Myocyte (in vitro differentiated cells): ENCODE measurements around the gene CTTN. TPM values are rescaled to one million over a fixed set of nuclear protein-coding genes. Genes with fewer than 3 reads are reported as not detected.
"Not testable (repeated sequence)": the region's sequence is repeated elsewhere in the genome, so short reads cannot be mapped to it uniquely, and the experiment has no call there.

Source experiments
- DNase-seq: peaks from one replicate; pipeline ENCODE4 v3.0.0-alpha.2; 2012; ENCODE audit warnings: low read depth
- total RNA-seq: library from RNA; depleted of rRNA; stranded (reverse); fragments of >200 nt; gene quantifications from 2 replicates; pipeline ENCODE4 v1.2.3, GENCODE V29; 2014

CTTN gene
- total RNA-seq, 1 donor from 2014 or later: 201 TPM

- no peak for DNase-seq
Observed at GRCh38 chr11:70454197-70454767, 56.0 kb downstream of the CTTN start.

GRCh38 chr11:70454811-70455210, 56.5 kb downstream of the CTTN start:
- DNase-seq: not testable (repeated sequence)

DNA sequence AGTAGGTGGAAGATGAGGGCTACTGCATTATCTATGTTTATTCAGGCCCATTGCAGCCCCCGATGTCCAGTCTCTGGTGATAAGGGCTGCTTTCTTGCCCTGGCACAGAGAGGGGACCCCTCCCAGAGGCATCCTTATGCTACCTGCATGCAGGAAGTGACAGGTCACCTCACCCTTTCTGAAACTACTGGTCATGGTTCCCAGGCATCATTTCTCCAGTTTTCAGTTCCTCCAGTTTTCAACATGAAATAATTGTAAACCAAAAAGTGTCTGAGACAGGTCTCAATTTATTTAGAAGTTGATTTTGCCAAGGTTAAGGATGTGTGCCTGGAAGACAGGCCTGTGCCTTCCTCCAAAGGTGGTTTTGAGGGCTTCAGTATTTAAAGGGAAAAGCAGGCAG, 57.0 kb downstream of the CTTN start:
- DNase-seq: no peak

GRCh38 chr11:70456921-70457532, 58.7 kb downstream of the CTTN start:
- peak; percentile 73 for DNase-seq

GRCh38 chr11:70458736-70459135, 60.4 kb downstream of the CTTN start:
- no peak for DNase-seq

- DNase-seq: no peak
Observed at GRCh38 chr11:70460111-70460510, 61.8 kb downstream of the CTTN start.

- no peak for DNase-seq
Observed at GRCh38 chr11:70460964-70461363, 62.6 kb downstream of the CTTN start.

GRCh38 chr11:70462818-70463477, 64.6 kb downstream of the CTTN start:
- DNase-seq: no peak

- DNase-seq: no peak
Observed at GRCh38 chr11:70463478-70464255, 65.3 kb downstream of the CTTN start.

- DNase-seq: peak; percentile 82
Observed at GRCh38 chr11:70464509-70465361, 66.4 kb downstream of the CTTN start.

DNA sequence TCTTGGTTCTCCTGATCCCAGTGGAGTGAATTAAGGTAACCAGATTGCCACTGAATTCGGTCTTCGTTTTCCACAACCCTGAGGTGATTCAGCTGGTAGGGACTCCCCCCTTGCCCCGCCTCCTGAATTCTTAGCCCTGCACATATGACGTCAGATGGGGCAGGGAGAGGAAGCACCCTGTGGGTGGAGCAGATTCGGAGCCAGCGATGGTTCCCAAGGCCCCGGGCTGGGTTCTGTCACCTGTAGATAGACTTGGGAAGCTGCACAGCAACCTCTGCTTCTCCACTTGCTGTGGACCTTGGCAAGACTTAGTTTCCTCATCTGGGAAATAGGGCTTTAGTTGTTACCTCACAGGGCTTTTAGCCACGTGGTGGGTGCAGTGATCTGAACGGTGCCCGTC, 67.8 kb downstream of the CTTN start:
- no peak for DNase-seq

DNA sequence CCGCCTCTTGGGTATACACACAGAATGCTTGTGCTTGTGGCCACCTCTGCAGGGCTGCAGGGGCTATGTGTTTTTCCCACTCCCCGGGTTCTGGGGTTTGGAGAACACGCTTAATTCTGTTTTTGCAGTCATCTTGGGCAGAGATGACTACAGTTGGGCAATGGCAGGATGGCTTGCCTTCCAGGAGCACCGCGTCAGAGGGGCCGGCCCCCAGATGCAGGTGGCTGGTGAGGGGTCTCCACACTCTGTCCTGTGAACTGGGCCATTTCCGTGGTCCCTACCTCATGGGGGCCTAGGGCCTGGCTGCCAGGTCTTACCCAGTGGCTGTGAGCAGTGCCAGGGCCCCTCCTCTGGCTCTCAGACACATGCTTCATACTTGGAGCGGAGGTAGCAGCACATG, 68.3 kb downstream of the CTTN start:
- DNase-seq: no peak

DNA sequence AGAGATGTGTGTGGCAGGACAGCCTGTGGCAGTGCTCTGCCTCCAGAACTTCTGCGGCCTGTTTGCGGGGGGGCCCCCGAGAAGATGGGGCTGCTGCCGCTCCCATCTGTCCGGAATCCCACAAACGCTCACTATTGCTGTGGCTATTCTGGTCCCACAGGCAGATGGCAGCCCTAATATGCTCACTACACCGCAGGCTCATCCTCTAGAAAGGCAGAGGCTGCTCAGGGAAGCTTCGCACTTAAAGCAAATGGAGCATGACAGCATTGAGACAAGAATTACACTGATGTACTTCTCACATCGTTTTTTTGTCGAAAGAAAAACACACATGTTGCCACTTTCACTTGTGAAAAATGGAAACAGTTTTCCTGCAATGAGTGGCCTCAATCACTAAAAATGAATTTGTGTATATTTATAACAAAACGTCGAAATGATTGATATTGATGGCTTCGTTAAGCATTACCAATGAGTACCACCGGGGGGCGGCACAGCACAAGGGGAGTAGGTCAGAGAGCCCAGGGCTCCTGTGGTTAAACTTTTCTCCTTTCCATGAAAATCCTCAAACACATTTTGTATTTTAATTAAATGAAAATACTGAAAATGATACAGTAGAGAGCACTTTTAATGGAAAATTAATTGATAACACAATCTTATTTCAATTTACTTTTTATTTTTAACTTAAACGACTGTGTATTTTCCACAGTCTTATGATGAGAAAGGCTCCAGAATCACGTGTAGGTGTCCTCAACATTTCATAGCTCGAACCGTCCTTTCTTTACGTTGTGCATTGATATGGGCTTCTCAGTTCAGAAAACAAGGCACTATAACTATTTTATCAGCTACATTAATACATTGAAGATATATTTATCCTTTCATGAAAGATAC, 69.1 kb downstream of the CTTN start:
- peak; percentile 89 for DNase-seq

- peak; percentile 78 for DNase-seq
Observed at GRCh38 chr11:70468256-70469195, 70.2 kb downstream of the CTTN start.

DNA sequence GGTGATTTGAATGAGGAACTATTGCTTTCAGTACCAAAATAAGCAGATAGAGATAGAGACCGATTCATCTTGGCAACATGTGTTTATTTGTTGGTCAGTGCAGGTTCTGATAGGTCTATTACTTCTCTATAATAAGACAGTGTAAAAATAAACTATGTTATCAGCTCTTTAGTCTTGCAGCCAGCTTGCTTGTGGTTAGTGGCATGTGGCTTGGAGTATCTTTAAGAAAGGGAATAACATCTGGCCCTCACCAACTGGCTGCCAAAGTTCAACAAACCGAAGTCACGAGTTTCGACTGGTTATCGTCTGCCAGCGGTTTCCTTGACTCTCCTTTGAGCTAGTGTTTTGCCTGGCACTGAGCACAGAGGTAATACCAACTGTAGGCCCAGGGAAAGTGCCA, 71.8 kb downstream of the CTTN start:
- peak; percentile 90 for DNase-seq

GRCh38 chr11:70471254-70471653, 72.9 kb downstream of the CTTN start:
- DNase-seq: no peak

DNA sequence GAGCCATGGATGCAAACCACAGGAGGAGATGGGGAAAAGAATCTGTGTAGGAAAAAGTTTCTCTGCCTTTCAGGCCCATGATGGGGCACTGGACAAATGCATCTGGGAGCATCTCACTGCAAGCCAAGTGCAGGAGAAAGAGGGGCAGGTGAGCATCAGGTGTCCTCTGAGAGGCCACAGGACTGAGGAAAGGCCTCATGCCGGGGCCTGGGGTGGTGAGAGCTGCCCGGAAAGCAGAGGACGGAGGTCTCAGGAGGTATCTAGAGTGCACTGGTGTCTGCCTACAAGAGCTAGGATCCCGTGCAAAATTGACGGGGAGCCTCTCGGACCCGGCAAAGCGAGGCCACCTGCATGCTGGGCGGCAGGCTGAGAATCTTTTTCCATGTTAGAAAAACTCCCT, 73.9 kb downstream of the CTTN start:
- DNase-seq: no peak

DNA sequence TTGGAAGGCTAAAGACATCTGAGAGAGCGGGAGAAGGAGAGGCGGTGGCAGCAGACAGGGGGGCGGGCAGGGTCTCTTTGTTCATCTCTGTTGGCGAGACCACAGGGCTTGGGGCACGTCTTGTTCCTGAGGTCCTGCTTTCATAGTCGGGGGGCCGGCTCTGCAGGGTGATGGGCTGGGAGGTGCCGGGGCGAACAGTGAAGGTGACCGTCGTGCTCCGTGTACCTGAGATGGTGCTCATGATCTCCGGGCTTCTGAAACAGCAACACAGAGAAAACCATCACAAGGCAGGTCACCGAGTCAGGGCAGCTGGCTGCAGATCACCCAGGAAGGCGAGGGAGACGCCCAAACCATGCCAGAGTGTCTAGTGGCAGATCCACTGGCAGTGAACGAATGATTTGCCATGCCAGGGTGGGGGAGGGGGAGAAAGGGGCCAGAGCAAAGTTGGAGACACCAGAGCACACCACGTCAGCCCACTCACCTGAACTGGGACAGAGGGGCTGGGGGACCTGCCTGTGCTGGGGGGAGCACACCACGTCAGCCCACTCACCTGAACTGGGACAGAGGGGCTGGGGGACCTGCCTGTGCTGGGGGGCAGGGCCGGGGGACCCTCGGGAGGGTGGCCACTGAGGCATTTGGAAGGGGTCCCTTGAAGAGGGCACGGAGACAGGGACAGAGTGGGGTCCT, 75.0 kb downstream of the CTTN start:
- no peak for DNase-seq
